ENCODE measurements around the gene GLDC.

GLDC gene

DNA sequence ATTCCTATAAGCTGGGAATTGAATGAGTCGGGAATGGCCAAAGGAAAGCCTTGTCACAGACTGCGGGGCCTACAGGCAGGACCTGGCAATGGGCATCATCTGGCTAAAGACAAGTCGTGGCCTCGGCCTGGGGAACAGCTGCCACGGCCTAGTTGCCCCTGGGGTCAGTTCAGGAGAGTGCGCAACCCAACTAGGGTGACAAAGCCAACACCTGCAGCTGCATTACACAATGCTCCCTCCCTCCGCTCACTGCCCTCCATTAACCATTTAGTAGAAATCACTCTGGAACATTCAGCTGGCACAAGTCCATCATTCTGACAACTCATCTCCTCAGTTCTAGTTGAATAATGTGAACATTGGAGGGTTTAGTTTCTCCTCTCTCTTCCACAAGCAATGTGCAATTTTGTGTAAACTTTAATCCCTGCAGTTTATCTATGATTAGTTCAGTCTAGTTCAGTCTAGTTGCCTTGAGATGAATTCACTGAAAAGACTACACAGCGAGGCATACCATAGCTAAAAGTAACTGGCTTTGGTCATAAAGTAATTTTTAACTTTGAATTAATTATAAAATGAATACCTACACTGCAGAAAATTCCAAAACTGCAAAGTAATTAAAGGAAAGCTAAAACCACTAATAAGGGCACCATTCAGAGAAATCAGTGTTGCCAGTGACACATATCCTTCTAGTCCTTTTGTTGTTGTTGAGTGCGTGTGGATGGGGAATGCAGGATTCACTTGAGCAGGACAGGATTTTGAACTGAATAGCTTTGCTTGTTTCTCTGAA is 5.1 kb downstream of the GLDC start:
- TF ChIP-seq REST (IDR thresholded peaks at IDR 0.05; ENCODE audit: insufficient replicate concordance, low read depth), result no peak
- no peak for TF ChIP-seq POLR2AphosphoS5 (IDR thresholded peaks at IDR 0.05; ENCODE audit: low read depth)
- H3K27ac ChIP-seq (replicated peaks), result no peak overlapping the region
- no peak overlapping the region for H3K4me3 ChIP-seq (replicated peaks; ENCODE audit: insufficient read depth, low read length)
- DNase-seq (ENCODE audit: low read depth in 1 of 2, low spot score in 1 of 2), result no peak
- H3K27me3 ChIP-seq (ENCODE audit: insufficient read depth, poor library complexity, severe bottlenecking), result peaks cover 25% of the 10 kb centered on the region

GRCh38 chr9:6639622-6640021 is 5.9 kb downstream of the GLDC start:
- Histone ChIP-seq H3K4me3 (replicated peaks; ENCODE audit: insufficient read depth, low read length) (no peak overlapping the region), H3K27ac (replicated peaks) (no peak overlapping the region), H3K27me3 (ENCODE audit: insufficient read depth, poor library complexity, severe bottlenecking) (peaks cover 20% of the 10 kb centered on the region)
- DNase-seq (ENCODE audit: low read depth in 1 of 2, low spot score in 1 of 2), result no peak
- no peak for TF ChIP-seq GABPA (IDR thresholded peaks at IDR 0.05; ENCODE audit: low read depth)
- TF ChIP-seq CTCF (IDR thresholded peaks at IDR 0.05; ENCODE audit: insufficient read depth, low read length), result no peak
- no peak for TF ChIP-seq REST (IDR thresholded peaks at IDR 0.05; ENCODE audit: insufficient replicate concordance, low read depth)
- TF ChIP-seq POLR2AphosphoS5 (IDR thresholded peaks at IDR 0.05; ENCODE audit: low read depth), result no peak
- TF ChIP-seq SPI1 (IDR thresholded peaks at IDR 0.05; ENCODE audit: borderline replicate concordance, low read depth), result no peak

DNA sequence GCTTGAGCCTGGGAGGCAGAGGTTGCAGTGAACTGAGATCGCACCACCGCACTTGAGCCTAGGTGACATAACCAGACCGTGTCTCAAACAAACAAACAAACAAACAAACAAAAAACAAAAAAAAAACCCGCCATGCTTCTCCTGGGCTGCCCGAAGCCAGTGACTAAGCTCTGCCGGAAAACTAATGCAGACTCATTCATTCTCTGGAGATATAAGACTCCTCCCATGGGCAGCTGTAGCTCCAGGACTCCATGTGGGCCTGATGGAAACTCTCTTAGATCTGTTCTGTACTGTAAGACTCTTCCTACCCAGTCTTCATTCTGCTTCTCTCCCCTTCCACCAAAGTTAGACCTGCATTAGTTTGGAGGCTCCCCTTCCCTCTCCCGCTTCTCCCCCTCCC is 11.1 kb downstream of the GLDC start:
- H3K4me3 ChIP-seq (replicated peaks; ENCODE audit: insufficient read depth, low read length), result no peak overlapping the region
- no peak for DNase-seq (ENCODE audit: low read depth in 1 of 2, low spot score in 1 of 2)
- no peak for TF ChIP-seq CTCF (IDR thresholded peaks at IDR 0.05; ENCODE audit: insufficient read depth, low read length)
- TF ChIP-seq REST (IDR thresholded peaks at IDR 0.05; ENCODE audit: insufficient replicate concordance, low read depth), result no peak
- no peak for TF ChIP-seq SPI1 (IDR thresholded peaks at IDR 0.05; ENCODE audit: borderline replicate concordance, low read depth)
- H3K27me3 ChIP-seq (ENCODE audit: insufficient read depth, poor library complexity, severe bottlenecking), result no peaks in the 10 kb centered on the region
- no peak overlapping the region for H3K27ac ChIP-seq (replicated peaks)
